Stimulated activated CD8-positive, alpha-beta memory T cell treated with anti-CD3 and anti-CD28 coated beads, Interleukin-7, amount 100 ng/mL, for 1 hour (primary cell): ENCODE measurements around the gene ARHGAP11A.

Experiments used
- DNase-seq, 2 donors: peaks; one replicate each; pipeline ENCODE4 v3.0.0-alpha.2; 2020; ENCODE audit warnings: low read depth in 2 of 2

Gene ARHGAP11A

DNA sequence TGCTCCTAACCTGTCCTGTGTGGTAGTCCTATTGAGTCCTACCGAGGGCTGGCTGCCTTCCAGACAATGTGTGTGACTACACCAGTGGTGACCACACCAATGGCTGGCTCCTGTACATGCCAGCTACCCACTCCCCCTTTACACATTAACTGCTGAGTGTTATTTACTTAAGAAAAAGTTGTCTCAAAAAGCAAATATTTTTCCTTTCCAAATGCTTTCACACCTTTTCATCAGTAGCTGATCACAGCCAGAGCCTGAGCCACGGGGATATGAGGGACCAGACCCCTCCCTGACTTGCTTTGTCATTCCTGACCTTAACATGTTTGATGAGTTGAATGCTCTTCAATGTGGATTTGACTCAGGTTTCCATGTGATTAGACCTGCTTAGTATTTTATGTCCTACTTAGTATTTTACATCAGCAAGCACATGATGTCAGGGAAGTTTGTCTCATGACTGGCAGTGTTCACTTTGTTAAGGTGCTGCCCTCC lies 72.9 kb downstream of the ARHGAP11A start:
- no peak for DNase-seq
